Aorta (tissue), 5 donors: ENCODE data around the gene CERK. TPM values are rescaled to one million over a fixed set of nuclear protein-coding genes. Genes with fewer than 3 reads are reported as not detected.
A peak's percentile ranks its signal among the peaks of the same experiment; 100 is the strongest.
"Not testable (repeated sequence)": the region's sequence is repeated elsewhere in the genome, so short reads cannot be mapped to it uniquely, and the experiment has no call there.

Experiments used
- ATAC-seq: fragments of 200-7000 bp; cut with Tn5 transposase; one replicate; pipeline ENCODE4 v1.9.1; 2022; ENCODE audit warnings: moderate library complexity; ENCODE audit not compliant: low FRiP score
- DNase-seq, 2 donors: peaks; one replicate each; pipeline ENCODE4 v3.0.0-alpha.2; 2020
- H3K27ac ChIP-seq, 2 donors: one replicate each; pipeline ENCODE4 v1.5.1; 2013; ENCODE audit warnings: low read length in 2 of 2, mild to moderate bottlenecking in 2 of 2, moderate library complexity in 2 of 2, control low read depth in 1 of 2, inconsistent platforms in 1 of 2, low read depth in 1 of 2
- H3K27me3 ChIP-seq, 2 donors: one replicate each; pipeline ENCODE4 v1.6.1; 2013; ENCODE audit warnings: control low read depth in 1 of 2, low read length in 1 of 2, mild to moderate bottlenecking in 1 of 2, moderate library complexity in 1 of 2; ENCODE audit not compliant: insufficient read depth in 2 of 2, control insufficient read depth in 1 of 2
- H3K36me3 ChIP-seq, 2 donors: one replicate each; pipeline ENCODE4 v1.6.1; 2013; ENCODE audit warnings: control low read depth in 1 of 2, low read length in 1 of 2, mild to moderate bottlenecking in 1 of 2; ENCODE audit not compliant: insufficient read depth in 2 of 2, control insufficient read depth in 1 of 2
- H3K4me1 ChIP-seq, 2 donors: one replicate each; pipeline ENCODE4 v1.6.1; 2013; ENCODE audit warnings: low read length in 2 of 2, control low read depth in 1 of 2, mild to moderate bottlenecking in 1 of 2, moderate library complexity in 1 of 2; ENCODE audit not compliant: insufficient read depth in 2 of 2, control insufficient read depth in 1 of 2
- H3K4me3 ChIP-seq, 2 donors: one replicate each; pipeline ENCODE4 v1.5.1; 2013; ENCODE audit warnings: low read length in 2 of 2, control low read depth in 1 of 2, mild to moderate bottlenecking in 1 of 2
- H3K9me3 ChIP-seq: one replicate; pipeline ENCODE4 v1.6.1; 2013; ENCODE audit warnings: mild to moderate bottlenecking, low read length; ENCODE audit not compliant: control insufficient read depth
- WGBS, 2 donors: extraction: QIAGEN DNeasy Blood & Tissue Kit; methylation state at CpG; one replicate each; pipeline ENCODE4 v1.1.7; 2013; 5-methylcytosine and 5-hydroxymethylcytosine counted together
- intact Hi-C, 2 donors: fragments of 100-400 bp; cut with DNase I; formaldehyde crosslinking; loops; one replicate each; pipeline versions ENCODE4 v1.14.2 to v1.15.0; 2022
- polyA plus RNA-seq, 2 donors: library from polyadenylated mRNA; stranded (reverse); fragments of 200-250 nt; gene quantifications; one replicate each; pipeline ENCODE4 v1.2.3, GENCODE V29; 2013
- total RNA-seq, 2 donors: library from RNA; stranded (reverse); fragmentation: NEBNext Ultra II Directional; extraction: Animal tissue kit (Norgen Biotek cat#: 25700); gene quantifications; one replicate each; pipeline ENCODE4 v1.2.1, GENCODE V29; 2021
- donor health status: healthy with polysubstance abuse.
- donor health status: Bipolar disorder and iron deficiency.
- donor health status: DM: no; HTN: no; CAD: no.
- donor health status: DM: no; HTN: no; CAD: no.
- donor health status: DM: yes; HTN: yes; CAD: no.

CERK gene
- total and polyA plus RNA-seq, 4 donors: 20.6 to 41.6 (median 35.9) TPM

GRCh38 chr22:46642840-46643480, 95.1 kb downstream of the CERK start:
- H3K4me3 ChIP-seq, DNase-seq, intact Hi-C loops, H3K36me3 ChIP-seq, H3K9me3 ChIP-seq, H3K27me3 ChIP-seq, H3K27ac ChIP-seq, H3K4me1 ChIP-seq, ATAC-seq: not testable (repeated sequence)
- WGBS, 2 donors: 89 to 90% methylated on average over 5 of the region's 5 CpGs

GRCh38 chr22:46641811-46642266, 96.2 kb downstream of the CERK start:
- ATAC-seq (no peak), DNase-seq (no peak)
- WGBS, 2 donors: 90 to 93% methylated on average over 7 of the region's 7 CpGs
- Histone ChIP-seq H3K4me1 (no peaks in the 10 kb centered on the region), H3K4me3 (no peak overlapping the region), H3K36me3 (no peaks in the 10 kb centered on the region), H3K27me3 (no peaks in the 10 kb centered on the region), H3K9me3 (no peaks in the 10 kb centered on the region), H3K27ac (no peak overlapping the region)
- intact Hi-C loops: no loop called here

GRCh38 chr22:46640293-46641055, 97.6 kb downstream of the CERK start:
- DNase-seq (no peak), ATAC-seq (no peak)
- WGBS, 2 donors: 76 to 82% methylated on average over 24 of the region's 24 CpGs
- Histone ChIP-seq H3K36me3 (no peaks in the 10 kb centered on the region), H3K9me3 (no peaks in the 10 kb centered on the region), H3K27ac (no peak overlapping the region), H3K27me3 (no peaks in the 10 kb centered on the region), H3K4me3 (no peak overlapping the region), H3K4me1 (no peaks in the 10 kb centered on the region)
- intact Hi-C loops: no loop called here

GRCh38 chr22:46639843-46640242, 98.2 kb downstream of the CERK start:
- Histone ChIP-seq H3K4me1 (no peaks in the 10 kb centered on the region), H3K9me3 (no peaks in the 10 kb centered on the region), H3K36me3 (no peaks in the 10 kb centered on the region), H3K27me3 (no peaks in the 10 kb centered on the region), H3K4me3 (no peak overlapping the region), H3K27ac (no peak overlapping the region)
- intact Hi-C loops: no loop called here
- DNase-seq: no peak
- 94 to 96% methylated on average over 11 of the region's 11 CpGs for WGBS, 2 donors
- no peak for ATAC-seq

GRCh38 chr22:46638601-46639431, 99.2 kb downstream of the CERK start:
- H3K27me3 ChIP-seq: no peaks in the 10 kb centered on the region
- H3K36me3 ChIP-seq: no peaks in the 10 kb centered on the region
- no peaks in the 10 kb centered on the region for H3K9me3 ChIP-seq
- ATAC-seq (peak; percentile 46), DNase-seq (no peak)
- H3K27ac ChIP-seq: no peak overlapping the region
- intact Hi-C loops: no loop called here
- no peak overlapping the region for H3K4me3 ChIP-seq
- H3K4me1 ChIP-seq: no peaks in the 10 kb centered on the region
- 65 to 68% methylated on average over 18 of the region's 18 CpGs for WGBS, 2 donors

GRCh38 chr22:46637711-46638600, 100.1 kb downstream of the CERK start:
- no peak for ATAC-seq
- H3K27me3 ChIP-seq: no peaks in the 10 kb centered on the region
- WGBS, 2 donors: 78 to 81% methylated on average over 21 of the region's 21 CpGs
- no peak overlapping the region for H3K27ac ChIP-seq
- DNase-seq: no peak
- H3K4me1 ChIP-seq: no peaks in the 10 kb centered on the region
- no peaks in the 10 kb centered on the region for H3K36me3 ChIP-seq
- H3K4me3 ChIP-seq: no peak overlapping the region
- intact Hi-C loops: no loop called here
- H3K9me3 ChIP-seq: no peaks in the 10 kb centered on the region

- intact Hi-C loops: no loop called here
- ATAC-seq (no peak), DNase-seq (no peak)
- H3K27ac ChIP-seq: no peak overlapping the region
- no peaks in the 10 kb centered on the region for H3K9me3 ChIP-seq
- H3K27me3 ChIP-seq: no peaks in the 10 kb centered on the region
- no peak overlapping the region for H3K4me3 ChIP-seq
- WGBS, 2 donors: 83 to 88% methylated on average over 29 of the region's 29 CpGs
- no peaks in the 10 kb centered on the region for H3K4me1 ChIP-seq
- H3K36me3 ChIP-seq: no peaks in the 10 kb centered on the region
Measured at GRCh38 chr22:46636221-46637002, 101.6 kb downstream of the CERK start.
